Caco-2 (cell line): Measurements from ENCODE around the gene LATS1. TPM values are rescaled to one million over a fixed set of nuclear protein-coding genes. Genes with fewer than 3 reads are reported as not detected.
A peak's percentile ranks its signal among the peaks of the same experiment; 100 is the strongest.

Experiments used
- BruUV-seq: library from RNA; stranded (reverse); fragments of 400-500 nt; replicated peaks from 2 replicates; lab custom pipeline; 2021; lab: Mats Ljungman, UMichigan
- CTCF ChIA-PET: fragments of 300-600 bp; sonication (Branson Sonifier 250); formaldehyde crosslinking; loops from one replicate; lab custom pipeline; 2022; ENCODE audit warnings: antibody characterized with exemption; lab: Charles Lee
- POLR2A ChIA-PET: fragments of 300-600 bp; sonication (Branson Sonifier 250); formaldehyde crosslinking; loops from one replicate; lab custom pipeline; 2022; ENCODE audit warnings: antibody characterized with exemption; lab: Charles Lee
- DNase-seq, 2 experiments: peaks; one replicate each; pipeline versions ENCODE4 v3.0.0 to v3.0.0-alpha.2; 2020 to 2022
- H3K27me3 ChIP-seq: replicated peaks from 2 replicates; pipeline ENCODE4 v1.6.0; 2011; ENCODE audit warnings: low read length; ENCODE audit not compliant: control insufficient read depth, insufficient read depth
- H3K36me3 ChIP-seq: 2 replicates; pipeline ENCODE4 v1.5.1; 2011; ENCODE audit warnings: low read length; ENCODE audit not compliant: control insufficient read depth, insufficient read depth
- H3K4me1 ChIP-seq: fragments of 250-450 bp; sonication (Bioruptor Pico); 2 replicates; pipeline ENCODE4 v1.5.1; 2020; ENCODE audit warnings: mild to moderate bottlenecking
- H3K4me3 ChIP-seq: 2 replicates; pipeline ENCODE4 v1.5.1; 2011; ENCODE audit warnings: low read depth, mild to moderate bottlenecking, control low read depth, low read length
- H3K9me3 ChIP-seq: fragments of 250-450 bp; sonication (Bioruptor Pico); 2 replicates; pipeline ENCODE4 v1.5.1; 2020; ENCODE audit warnings: mild to moderate bottlenecking, moderate library complexity
- H3K27ac Mint-ChIP-seq: one replicate; pipeline ENCODE4 v1.8.0; 2022; ENCODE audit warnings: mixed read lengths; ENCODE audit not compliant: unreplicated experiment
- H3K27me3 Mint-ChIP-seq: one replicate; pipeline ENCODE4 v1.8.0; 2022; ENCODE audit warnings: mixed read lengths; ENCODE audit not compliant: insufficient read depth, unreplicated experiment
- H3K36me3 Mint-ChIP-seq: one replicate; pipeline ENCODE4 v1.8.0; 2022; ENCODE audit warnings: mild to moderate bottlenecking, mixed read lengths; ENCODE audit not compliant: insufficient read depth, unreplicated experiment
- H3K4me1 Mint-ChIP-seq: one replicate; pipeline ENCODE4 v1.8.0; 2022; ENCODE audit warnings: low read depth, mixed read lengths; ENCODE audit not compliant: unreplicated experiment
- H3K4me3 Mint-ChIP-seq: one replicate; pipeline ENCODE4 v1.8.0; 2022; ENCODE audit warnings: mild to moderate bottlenecking, moderate library complexity, mixed read lengths; ENCODE audit not compliant: unreplicated experiment
- H3K9me3 Mint-ChIP-seq: one replicate; pipeline ENCODE4 v1.8.0; 2022; ENCODE audit warnings: mixed read lengths; ENCODE audit not compliant: unreplicated experiment
- CTCF ChIP-seq, 2 experiments: fragments of 200-600 bp in 1 of 2; IDR thresholded peaks; 1 replicate in 1 of 2; 2 replicates in 1 of 2; pipeline versions ENCODE4 v1.5.1 to v1.8.0; 2011 to 2022; ENCODE audit warnings: antibody characterized with exemption in 1 of 2, control low read depth in 1 of 2, inconsistent platforms in 1 of 2, low read depth in 1 of 2, low read length in 1 of 2, mild to moderate bottlenecking in 1 of 2, moderate library complexity in 1 of 2; ENCODE audit not compliant: insufficient read depth in 1 of 2, severe bottlenecking in 1 of 2, unreplicated experiment in 1 of 2
- intact Hi-C: fragments of 100-400 bp; cut with micrococcal nuclease; formaldehyde crosslinking; loops from one replicate; pipeline ENCODE4 v1.10.0; 2022; ENCODE audit not compliant: unreplicated experiment
- total RNA-seq: library from RNA; stranded (reverse); gene quantifications from 2 replicates; pipeline ENCODE4 v1.2.3, GENCODE V29; 2022

Gene LATS1
- total RNA-seq, 1 experiment from 2014 or later: 28.7 TPM

- Histone ChIP-seq H3K4me3 (peak overlapping the region; percentile 94), H3K9me3 (no peaks in the 10 kb centered on the region), H3K4me1 (peaks cover 8% of the 10 kb centered on the region), H3K36me3 (no peaks in the 10 kb centered on the region), H3K27me3 (no peaks in the 10 kb centered on the region)
- TF ChIP-seq CTCF (IDR thresholded peaks at IDR 0.05; ENCODE audit: insufficient read depth in 1 of 2, low read depth in 1 of 2, low read length in 1 of 2, severe bottlenecking in 1 of 2, unreplicated experiment in 1 of 2): no peak
- DNase-seq: no peak
- Mint-ChIP-seq H3K36me3 (peaks cover 17% of the 10 kb centered on the region), H3K4me1 (peaks cover 7% of the 10 kb centered on the region), H3K27me3 (no peaks in the 10 kb centered on the region), H3K4me3 (peak overlapping the region; percentile 93), H3K9me3 (no peaks in the 10 kb centered on the region), H3K27ac (no peak overlapping the region)
- intact Hi-C loops: no loop called here
- no TSS peak for BruUV-seq
- CTCF ChIA-PET: no interaction called here
- POLR2A ChIA-PET: no interaction called here
These were observed 1.5 kb downstream of the LATS1 start for GRCh38 chr6:149716181-149716963.

GRCh38 chr6:149714442-149714841, 3.5 kb downstream of the LATS1 start:
- Mint-ChIP-seq H3K27ac (no peak overlapping the region), H3K27me3 (no peaks in the 10 kb centered on the region), H3K4me3 (no peak overlapping the region), H3K36me3 (peaks cover 24% of the 10 kb centered on the region), H3K4me1 (peaks cover 19% of the 10 kb centered on the region), H3K9me3 (no peaks in the 10 kb centered on the region)
- no peak for TF ChIP-seq CTCF (IDR thresholded peaks at IDR 0.05; ENCODE audit: insufficient read depth in 1 of 2, low read depth in 1 of 2, low read length in 1 of 2, severe bottlenecking in 1 of 2, unreplicated experiment in 1 of 2)
- intact Hi-C loops: no loop called here
- no peak for DNase-seq
- Histone ChIP-seq H3K27me3 (no peaks in the 10 kb centered on the region), H3K4me3 (no peak overlapping the region), H3K9me3 (no peaks in the 10 kb centered on the region), H3K4me1 (peaks cover 22% of the 10 kb centered on the region), H3K36me3 (no peaks in the 10 kb centered on the region)
- ChIA-PET POLR2A (no interaction called here), CTCF (no interaction called here)
- no TSS peak for BruUV-seq

GRCh38 chr6:149711711-149712110, 6.2 kb downstream of the LATS1 start:
- BruUV-seq: no TSS peak
- peaks cover 26% of the 10 kb centered on the region for H3K4me1 Mint-ChIP-seq
- no peaks in the 10 kb centered on the region for H3K36me3 ChIP-seq
- H3K4me3 ChIP-seq: no peak overlapping the region
- H3K4me1 ChIP-seq: peaks cover 46% of the 10 kb centered on the region
- H3K4me3 Mint-ChIP-seq: no peak overlapping the region
- ChIA-PET POLR2A (no interaction called here), CTCF (no interaction called here)
- no peaks in the 10 kb centered on the region for H3K9me3 ChIP-seq
- TF ChIP-seq CTCF (IDR thresholded peaks at IDR 0.05; ENCODE audit: insufficient read depth in 1 of 2, low read depth in 1 of 2, low read length in 1 of 2, severe bottlenecking in 1 of 2, unreplicated experiment in 1 of 2): no peak
- no peaks in the 10 kb centered on the region for H3K27me3 Mint-ChIP-seq
- no peaks in the 10 kb centered on the region for H3K27me3 ChIP-seq
- H3K27ac Mint-ChIP-seq: no peak overlapping the region
- DNase-seq: no peak
- peaks cover 16% of the 10 kb centered on the region for H3K36me3 Mint-ChIP-seq
- H3K9me3 Mint-ChIP-seq: no peaks in the 10 kb centered on the region
- intact Hi-C loops: no loop called here
